ENCODE results near the gene ADAM19.

DNA sequence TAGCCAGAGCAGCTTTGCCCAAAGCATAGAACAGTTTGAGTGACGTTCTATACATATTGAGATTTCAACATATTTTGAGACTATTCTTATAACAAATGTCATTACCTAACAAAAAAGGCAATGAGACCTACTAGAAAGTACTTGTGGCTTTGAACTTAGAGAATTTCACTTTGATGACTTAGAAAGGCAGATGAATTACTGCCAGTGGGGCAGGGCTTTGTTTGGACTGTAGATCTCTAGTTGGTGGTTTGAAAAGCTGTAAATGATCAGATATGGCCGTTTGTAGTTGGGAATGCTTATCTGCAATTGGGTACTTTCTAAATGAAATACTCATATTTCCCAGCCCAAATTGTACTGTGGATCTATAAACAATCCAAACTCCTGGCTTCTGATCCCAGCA, 48.6 kb upstream of the ADAM19 start:
- TF ChIP-seq, protein P1, sequence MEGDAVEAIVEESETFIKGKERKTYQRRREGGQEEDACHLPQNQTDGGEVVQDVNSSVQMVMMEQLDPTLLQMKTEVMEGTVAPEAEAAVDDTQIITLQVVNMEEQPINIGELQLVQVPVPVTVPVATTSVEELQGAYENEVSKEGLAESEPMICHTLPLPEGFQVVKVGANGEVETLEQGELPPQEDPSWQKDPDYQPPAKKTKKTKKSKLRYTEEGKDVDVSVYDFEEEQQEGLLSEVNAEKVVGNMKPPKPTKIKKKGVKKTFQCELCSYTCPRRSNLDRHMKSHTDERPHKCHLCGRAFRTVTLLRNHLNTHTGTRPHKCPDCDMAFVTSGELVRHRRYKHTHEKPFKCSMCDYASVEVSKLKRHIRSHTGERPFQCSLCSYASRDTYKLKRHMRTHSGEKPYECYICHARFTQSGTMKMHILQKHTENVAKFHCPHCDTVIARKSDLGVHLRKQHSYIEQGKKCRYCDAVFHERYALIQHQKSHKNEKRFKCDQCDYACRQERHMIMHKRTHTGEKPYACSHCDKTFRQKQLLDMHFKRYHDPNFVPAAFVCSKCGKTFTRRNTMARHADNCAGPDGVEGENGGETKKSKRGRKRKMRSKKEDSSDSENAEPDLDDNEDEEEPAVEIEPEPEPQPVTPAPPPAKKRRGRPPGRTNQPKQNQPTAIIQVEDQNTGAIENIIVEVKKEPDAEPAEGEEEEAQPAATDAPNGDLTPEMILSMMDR (IDR thresholded peaks at IDR 0.05) = no peak
- TF ChIP-seq POLR2AphosphoS5 (IDR thresholded peaks at IDR 0.05; ENCODE audit: low read depth, low read length) (no peak), USF1 (IDR thresholded peaks at IDR 0.05; ENCODE audit: borderline replicate concordance, low read depth) (no peak), EP300 (IDR thresholded peaks at IDR 0.05; ENCODE audit: borderline replicate concordance in 1 of 2, low read depth in 1 of 2, low read length in 1 of 2) (no peak), RXRA (IDR thresholded peaks at IDR 0.05; ENCODE audit: borderline replicate concordance, low read depth) (no peak), FOXM1 (IDR thresholded peaks at IDR 0.05; ENCODE audit: low read depth) (no peak), YY1 (IDR thresholded peaks at IDR 0.05; ENCODE audit: low read depth) (no peak), TCF12 (IDR thresholded peaks at IDR 0.05) (no peak), IRF3 (IDR thresholded peaks at IDR 0.05; ENCODE audit: low read depth, low read length) (no peak), SMC3 (IDR thresholded peaks at IDR 0.05; ENCODE audit: low read depth, low read length) (no peak), MAX (IDR thresholded peaks at IDR 0.05; ENCODE audit: low read depth) (no peak), RFX5 (IDR thresholded peaks at IDR 0.05; ENCODE audit: low read length) (no peak)

All from SK-N-SH (cell line).